ENCODE measurements around the gene KLHDC3. TPM values are rescaled to one million over a fixed set of nuclear protein-coding genes. Genes with fewer than 3 reads are reported as not detected.

KLHDC3 gene
- total and polyA plus RNA-seq, 10 of the 15 experiments (the other 5 are each of a cell fraction or from before 2014, with no cell fraction given), result 2.4 to 102 (median 55.4) TPM

Other genes with a start within 250 kb of the KLHDC3 start
Only the 7 nearest of the 17 such genes appear.
- gene PEX6, start 35.1 kb upstream of the KLHDC3 start, total RNA-seq (2014; rRNA removed), result 19.3 and 19.4 TPM in 2 replicates
- 6.2 and 6.4 TPM in 2 replicates for gene PEX6, start 35.1 kb upstream of the KLHDC3 start, total RNA-seq (2014; rRNA removed; fragmentation: Illumina TruSeq; extraction: Trizol)
- gene PEX6, start 35.1 kb upstream of the KLHDC3 start, total RNA-seq (2021), result 20.3 and 21.1 TPM in 2 replicates
- gene PEX6, start 35.1 kb upstream of the KLHDC3 start, polyA plus RNA-seq (2011; rRNA removed), result 2.0 and 3.1 TPM in 2 replicates
- gene PEX6, start 35.1 kb upstream of the KLHDC3 start, polyA plus RNA-seq (2014; fragmentation: Illumina TruSeq; extraction: Trizol), result 3.1 and 6.1 TPM in 2 replicates
- gene PEX6, start 35.1 kb upstream of the KLHDC3 start, polyA plus RNA-seq (2014; fragmentation: Nextera tagmentation; extraction: Ambion mirVana), result 1 to 10 TPM in 1 of 2 experiments, under 1 TPM in 1; 0.39 to 1.2 TPM
- gene PEX6, start 35.1 kb upstream of the KLHDC3 start, polyA plus RNA-seq (2014; rRNA removed), result 14.6 and 16.3 TPM in 2 replicates
- 1 to 10 TPM; 9.4 to 9.5 TPM for gene PEX6, start 35.1 kb upstream of the KLHDC3 start, polyA plus RNA-seq (2016; fragmentation: Nextera tagmentation; extraction: Ambion mirVana)
- 34.3 and 36.2 TPM in 2 replicates for gene PPP2R5D, start 29.7 kb upstream of the KLHDC3 start, total RNA-seq (2014; rRNA removed)
- gene PPP2R5D, start 29.7 kb upstream of the KLHDC3 start, total RNA-seq (2014; rRNA removed; fragmentation: Illumina TruSeq; extraction: Trizol), result 23.8 and 24.7 TPM in 2 replicates
- 29.5 and 31.0 TPM in 2 replicates for gene PPP2R5D, start 29.7 kb upstream of the KLHDC3 start, total RNA-seq (2021)
- gene PPP2R5D, start 29.7 kb upstream of the KLHDC3 start, polyA plus RNA-seq (2011; rRNA removed), result 35.4 and 56.0 TPM in 2 replicates
- gene PPP2R5D, start 29.7 kb upstream of the KLHDC3 start, polyA plus RNA-seq (2014; fragmentation: Illumina TruSeq; extraction: Trizol), result 59.0 and 68.0 TPM in 2 replicates
- gene PPP2R5D, start 29.7 kb upstream of the KLHDC3 start, polyA plus RNA-seq (2014; fragmentation: Nextera tagmentation; extraction: Ambion mirVana), result 1 to 10 TPM; 1.5 to 1.6 TPM
- 29.4 and 29.7 TPM in 2 replicates for gene PPP2R5D, start 29.7 kb upstream of the KLHDC3 start, polyA plus RNA-seq (2014; rRNA removed)
- 10 to 100 TPM; 42.6 to 43.4 TPM for gene PPP2R5D, start 29.7 kb upstream of the KLHDC3 start, polyA plus RNA-seq (2016; fragmentation: Nextera tagmentation; extraction: Ambion mirVana)
- 69.3 and 75.6 TPM in 2 replicates for gene MEA1, start 303 bp upstream of the KLHDC3 start, total RNA-seq (2014; rRNA removed)
- 100 and 102 TPM in 2 replicates for gene MEA1, start 303 bp upstream of the KLHDC3 start, total RNA-seq (2014; rRNA removed; fragmentation: Illumina TruSeq; extraction: Trizol)
- gene MEA1, start 303 bp upstream of the KLHDC3 start, total RNA-seq (2021), result 53.2 and 59.1 TPM in 2 replicates
- gene MEA1, start 303 bp upstream of the KLHDC3 start, polyA plus RNA-seq (2011; rRNA removed), result 67.7 and 87.3 TPM in 2 replicates
- 97.2 and 113 TPM in 2 replicates for gene MEA1, start 303 bp upstream of the KLHDC3 start, polyA plus RNA-seq (2014; fragmentation: Illumina TruSeq; extraction: Trizol)
- gene MEA1, start 303 bp upstream of the KLHDC3 start, polyA plus RNA-seq (2014; fragmentation: Nextera tagmentation; extraction: Ambion mirVana), result 100 to 1,000 TPM in 1 of 2 experiments, 10 to 100 TPM in 1; 90.7 to 105 TPM
- 69.9 and 76.1 TPM in 2 replicates for gene MEA1, start 303 bp upstream of the KLHDC3 start, polyA plus RNA-seq (2014; rRNA removed)
- 100 to 1,000 TPM; 136 to 148 TPM for gene MEA1, start 303 bp upstream of the KLHDC3 start, polyA plus RNA-seq (2016; fragmentation: Nextera tagmentation; extraction: Ambion mirVana)
- gene RRP36, start 7.4 kb downstream of the KLHDC3 start, total RNA-seq (2014; rRNA removed), result 74.6 and 83.6 TPM in 2 replicates
- 74.0 and 83.2 TPM in 2 replicates for gene RRP36, start 7.4 kb downstream of the KLHDC3 start, total RNA-seq (2014; rRNA removed; fragmentation: Illumina TruSeq; extraction: Trizol)
- gene RRP36, start 7.4 kb downstream of the KLHDC3 start, total RNA-seq (2021), result 59.8 and 61.7 TPM in 2 replicates
- gene RRP36, start 7.4 kb downstream of the KLHDC3 start, polyA plus RNA-seq (2011; rRNA removed), result 43.8 and 44.9 TPM in 2 replicates
- 62.3 and 73.3 TPM in 2 replicates for gene RRP36, start 7.4 kb downstream of the KLHDC3 start, polyA plus RNA-seq (2014; fragmentation: Illumina TruSeq; extraction: Trizol)
- gene RRP36, start 7.4 kb downstream of the KLHDC3 start, polyA plus RNA-seq (2014; fragmentation: Nextera tagmentation; extraction: Ambion mirVana), result 10 to 100 TPM; 17.6 to 34.7 TPM
- 66.1 and 75.9 TPM in 2 replicates for gene RRP36, start 7.4 kb downstream of the KLHDC3 start, polyA plus RNA-seq (2014; rRNA removed)
- gene RRP36, start 7.4 kb downstream of the KLHDC3 start, polyA plus RNA-seq (2016; fragmentation: Nextera tagmentation; extraction: Ambion mirVana), result 100 to 1,000 TPM; 100 to 101 TPM
- gene CUL7, start 39.6 kb downstream of the KLHDC3 start, total RNA-seq (2014; rRNA removed), result 10.6 and 10.8 TPM in 2 replicates
- gene CUL7, start 39.6 kb downstream of the KLHDC3 start, total RNA-seq (2014; rRNA removed; fragmentation: Illumina TruSeq; extraction: Trizol), result 6.0 TPM in 2 replicates
- gene CUL7, start 39.6 kb downstream of the KLHDC3 start, total RNA-seq (2021), result 15.6 and 15.8 TPM in 2 replicates
- gene CUL7, start 39.6 kb downstream of the KLHDC3 start, polyA plus RNA-seq (2011; rRNA removed), result 9.2 and 18.4 TPM in 2 replicates
- 4.6 and 7.3 TPM in 2 replicates for gene CUL7, start 39.6 kb downstream of the KLHDC3 start, polyA plus RNA-seq (2014; fragmentation: Illumina TruSeq; extraction: Trizol)
- gene CUL7, start 39.6 kb downstream of the KLHDC3 start, polyA plus RNA-seq (2014; fragmentation: Nextera tagmentation; extraction: Ambion mirVana), result 1 to 10 TPM in 1 of 2 experiments, under 1 TPM in 1; 0.66 to 1.1 TPM
- gene CUL7, start 39.6 kb downstream of the KLHDC3 start, polyA plus RNA-seq (2014; rRNA removed), result 12.8 and 14.1 TPM in 2 replicates
- gene CUL7, start 39.6 kb downstream of the KLHDC3 start, polyA plus RNA-seq (2016; fragmentation: Nextera tagmentation; extraction: Ambion mirVana), result 10 to 100 TPM; 11.0 to 11.1 TPM
- gene MRPL2, start 45.2 kb downstream of the KLHDC3 start, total RNA-seq (2014; rRNA removed), result 33.2 and 34.8 TPM in 2 replicates
- gene MRPL2, start 45.2 kb downstream of the KLHDC3 start, total RNA-seq (2014; rRNA removed; fragmentation: Illumina TruSeq; extraction: Trizol), result 32.7 and 38.6 TPM in 2 replicates
- gene MRPL2, start 45.2 kb downstream of the KLHDC3 start, total RNA-seq (2021), result 95.0 and 100 TPM in 2 replicates
- 19.7 and 44.5 TPM in 2 replicates for gene MRPL2, start 45.2 kb downstream of the KLHDC3 start, polyA plus RNA-seq (2011; rRNA removed)
- 43.1 and 59.7 TPM in 2 replicates for gene MRPL2, start 45.2 kb downstream of the KLHDC3 start, polyA plus RNA-seq (2014; fragmentation: Illumina TruSeq; extraction: Trizol)
- 10 to 100 TPM; 29.7 to 42.1 TPM for gene MRPL2, start 45.2 kb downstream of the KLHDC3 start, polyA plus RNA-seq (2014; fragmentation: Nextera tagmentation; extraction: Ambion mirVana)
- 56.0 and 56.6 TPM in 2 replicates for gene MRPL2, start 45.2 kb downstream of the KLHDC3 start, polyA plus RNA-seq (2014; rRNA removed)
- gene MRPL2, start 45.2 kb downstream of the KLHDC3 start, polyA plus RNA-seq (2016; fragmentation: Nextera tagmentation; extraction: Ambion mirVana), result 100 to 1,000 TPM; 120 to 125 TPM
- gene KLC4, start 45.4 kb downstream of the KLHDC3 start, total RNA-seq (2014; rRNA removed), result 8.4 TPM in 2 replicates
- 4.2 and 4.8 TPM in 2 replicates for gene KLC4, start 45.4 kb downstream of the KLHDC3 start, total RNA-seq (2014; rRNA removed; fragmentation: Illumina TruSeq; extraction: Trizol)
- 9.5 and 11.8 TPM in 2 replicates for gene KLC4, start 45.4 kb downstream of the KLHDC3 start, total RNA-seq (2021)
- 11.0 and 13.4 TPM in 2 replicates for gene KLC4, start 45.4 kb downstream of the KLHDC3 start, polyA plus RNA-seq (2011; rRNA removed)
- gene KLC4, start 45.4 kb downstream of the KLHDC3 start, polyA plus RNA-seq (2014; fragmentation: Illumina TruSeq; extraction: Trizol), result 3.5 and 6.2 TPM in 2 replicates
- 1 to 10 TPM in 1 of 2 experiments, under 1 TPM in 1; 0.90 to 2.4 TPM for gene KLC4, start 45.4 kb downstream of the KLHDC3 start, polyA plus RNA-seq (2014; fragmentation: Nextera tagmentation; extraction: Ambion mirVana)
- 7.5 and 10.1 TPM in 2 replicates for gene KLC4, start 45.4 kb downstream of the KLHDC3 start, polyA plus RNA-seq (2014; rRNA removed)
- gene KLC4, start 45.4 kb downstream of the KLHDC3 start, polyA plus RNA-seq (2016; fragmentation: Nextera tagmentation; extraction: Ambion mirVana), result 1 to 10 TPM; 6.3 to 7.9 TPM

Measured in GM12878 (cell line).